Suprapubic skin (tissue), 4 donors: ENCODE measurements around the gene EPS8. TPM values are rescaled to one million over a fixed set of nuclear protein-coding genes. Genes with fewer than 3 reads are reported as not detected.
"Not testable (repeated sequence)": the region's sequence is repeated elsewhere in the genome, so short reads cannot be mapped to it uniquely, and the experiment has no call there.

Experiments
- DNase-seq, 2 donors: peaks; one replicate each; pipeline ENCODE4 v3.0.0-alpha.2; 2019; ENCODE audit warnings: low spot score in 2 of 2
- H3K27ac ChIP-seq: fragments of 200-600 bp; sonication (generic); one replicate; pipeline ENCODE4 v1.5.1; 2019
- H3K27me3 ChIP-seq: fragments of 200-600 bp; sonication (generic); one replicate; pipeline ENCODE4 v1.5.1; 2019
- H3K36me3 ChIP-seq: fragments of 200-600 bp; sonication (generic); one replicate; pipeline ENCODE4 v1.5.1; 2019
- H3K4me1 ChIP-seq: fragments of 200-600 bp; sonication (generic); one replicate; pipeline ENCODE4 v1.5.1; 2019
- H3K4me3 ChIP-seq: fragments of 200-600 bp; sonication (generic); one replicate; pipeline ENCODE4 v1.5.1; 2019; ENCODE audit warnings: mild to moderate bottlenecking
- H3K9me3 ChIP-seq: fragments of 200-600 bp; sonication (generic); one replicate; pipeline ENCODE4 v1.5.1; 2019
- CTCF ChIP-seq, 2 donors: fragments of 200-600 bp in 1 of 2; fragments of 450-650 bp in 1 of 2; sonication (generic) in 1 of 2; IDR thresholded peaks; one replicate each; pipeline ENCODE4 v1.5.1; 2016 to 2019; ENCODE audit warnings: antibody characterized with exemption in 2 of 2, mild to moderate bottlenecking in 1 of 2, moderate library complexity in 1 of 2
- EP300 ChIP-seq: sonication (generic); formaldehyde crosslinking; IDR thresholded peaks from one replicate; pipeline ENCODE4 v1.6.1; 2017; ENCODE audit warnings: antibody characterized with exemption
- POLR2A ChIP-seq, 2 donors: fragments of 450-650 bp; IDR thresholded peaks; one replicate each; pipeline ENCODE4 v1.6.1; 2017; ENCODE audit warnings: antibody characterized with exemption in 2 of 2, mild to moderate bottlenecking in 2 of 2, moderate library complexity in 2 of 2
- POLR2AphosphoS5 ChIP-seq, 3 donors: sonication (generic); formaldehyde crosslinking; IDR thresholded peaks; one replicate each; pipeline ENCODE4 v1.6.1; 2017; ENCODE audit warnings: antibody characterized with exemption in 3 of 3
- WGBS: methylation state at CpG from one replicate; pipeline ENCODE4 v1.1.5; 2018; 5-methylcytosine and 5-hydroxymethylcytosine counted together
- total RNA-seq, 4 donors: library from RNA; depleted of rRNA; stranded (reverse); fragments of >200 nt; gene quantifications; one replicate each; pipeline ENCODE4 v1.1.0, GENCODE V29; 2016

Gene EPS8
- total RNA-seq, 4 donors from 2014 or later, result 15.7 to 38.8 (median 27.3) TPM

- H3K27me3 ChIP-seq, result no peaks in the 10 kb centered on the region
- H3K36me3 ChIP-seq, result peaks cover 15% of the 10 kb centered on the region
- WGBS, result 94% methylated on average over 2 of the region's 2 CpGs
- no peaks in the 10 kb centered on the region for H3K9me3 ChIP-seq
- TF ChIP-seq CTCF (IDR thresholded peaks at IDR 0.05) (no peak), POLR2AphosphoS5 (IDR thresholded peaks at IDR 0.05) (no peak), EP300 (no peak), POLR2A (IDR thresholded peaks at IDR 0.05) (no peak)
- peaks cover 9% of the 10 kb centered on the region for H3K4me1 ChIP-seq
- no peak overlapping the region for H3K27ac ChIP-seq
- no peak for DNase-seq
- H3K4me3 ChIP-seq, result no peak overlapping the region
Measured at GRCh38 chr12:15625075-15625474, 164.1 kb downstream of the EPS8 start.

- no peak overlapping the region for H3K4me3 ChIP-seq
- no peaks in the 10 kb centered on the region for H3K9me3 ChIP-seq
- H3K36me3 ChIP-seq, result peaks cover 24% of the 10 kb centered on the region
- DNase-seq, result no peak
- TF ChIP-seq POLR2AphosphoS5 (IDR thresholded peaks at IDR 0.05), result no peak
- no peak for TF ChIP-seq EP300
- TF ChIP-seq CTCF (IDR thresholded peaks at IDR 0.05), result no peak
- TF ChIP-seq POLR2A (IDR thresholded peaks at IDR 0.05), result no peak
- no peaks in the 10 kb centered on the region for H3K4me1 ChIP-seq
- WGBS, result 59% methylated on average over 4 of the region's 4 CpGs
- no peak overlapping the region for H3K27ac ChIP-seq
- H3K27me3 ChIP-seq, result no peaks in the 10 kb centered on the region
Measured at GRCh38 chr12:15620741-15621539, 168.2 kb downstream of the EPS8 start.

- H3K9me3 ChIP-seq, result peaks cover 13% of the 10 kb centered on the region
- H3K4me3 ChIP-seq, H3K27ac ChIP-seq, H3K4me1 ChIP-seq, DNase-seq, H3K27me3 ChIP-seq: not testable (repeated sequence)
- peaks cover 17% of the 10 kb centered on the region for H3K36me3 ChIP-seq
- 95% methylated on average over 8 of the region's 8 CpGs for WGBS
Measured at GRCh38 chr12:15616495-15616894, 172.7 kb downstream of the EPS8 start.

- Histone ChIP-seq H3K4me3 (no peak overlapping the region), H3K27ac (no peak overlapping the region), H3K9me3 (peaks cover 13% of the 10 kb centered on the region), H3K27me3 (no peaks in the 10 kb centered on the region), H3K36me3 (peaks cover under 1% of the 10 kb centered on the region), H3K4me1 (no peaks in the 10 kb centered on the region)
- DNase-seq, result no peak
- TF ChIP-seq EP300, result no peak
- TF ChIP-seq CTCF (IDR thresholded peaks at IDR 0.05), result no peak
- TF ChIP-seq POLR2A (IDR thresholded peaks at IDR 0.05), result no peak
- no peak for TF ChIP-seq POLR2AphosphoS5 (IDR thresholded peaks at IDR 0.05)
- 35% methylated on average over 1 of the region's 1 CpG for WGBS
Measured at GRCh38 chr12:15613981-15614380, 175.2 kb downstream of the EPS8 start.

- H3K4me3 ChIP-seq, result no peak overlapping the region
- no peak for DNase-seq
- H3K27ac ChIP-seq, result no peak overlapping the region
- WGBS, result 80% methylated on average over 1 of the region's 1 CpG
- peaks cover 13% of the 10 kb centered on the region for H3K9me3 ChIP-seq
- TF ChIP-seq CTCF (IDR thresholded peaks at IDR 0.05) (no peak), POLR2A (IDR thresholded peaks at IDR 0.05) (no peak), EP300 (no peak), POLR2AphosphoS5 (IDR thresholded peaks at IDR 0.05) (no peak)
- H3K36me3 ChIP-seq, result no peaks in the 10 kb centered on the region
- H3K4me1 ChIP-seq, result no peaks in the 10 kb centered on the region
- H3K27me3 ChIP-seq, result no peaks in the 10 kb centered on the region
Measured at GRCh38 chr12:15608941-15609340, 180.2 kb downstream of the EPS8 start.
